GM12865 (cell line): ENCODE results near the gene KDM4B.
"Not testable (repeated sequence)": the region's sequence is repeated elsewhere in the genome, so short reads cannot be mapped to it uniquely, and the experiment has no call there.

Experiments
- DNase-seq: peaks from one replicate; pipeline ENCODE4 v3.0.0; 2010; ENCODE audit warnings: low read depth
- H3K4me3 ChIP-seq: 2 replicates; pipeline ENCODE4 v1.5.1; 2011; ENCODE audit warnings: mild to moderate bottlenecking, low read depth, low read length, control low read depth
- TF ChIP-seq, protein P1 (sequence below): IDR thresholded peaks from 2 replicates; pipeline ENCODE4 v1.5.1; 2011; ENCODE audit warnings: low read length, control low read depth, low read depth, inconsistent platforms; ENCODE audit not compliant: insufficient read depth; ENCODE audit errors: missing control alignments

KDM4B gene

DNA sequence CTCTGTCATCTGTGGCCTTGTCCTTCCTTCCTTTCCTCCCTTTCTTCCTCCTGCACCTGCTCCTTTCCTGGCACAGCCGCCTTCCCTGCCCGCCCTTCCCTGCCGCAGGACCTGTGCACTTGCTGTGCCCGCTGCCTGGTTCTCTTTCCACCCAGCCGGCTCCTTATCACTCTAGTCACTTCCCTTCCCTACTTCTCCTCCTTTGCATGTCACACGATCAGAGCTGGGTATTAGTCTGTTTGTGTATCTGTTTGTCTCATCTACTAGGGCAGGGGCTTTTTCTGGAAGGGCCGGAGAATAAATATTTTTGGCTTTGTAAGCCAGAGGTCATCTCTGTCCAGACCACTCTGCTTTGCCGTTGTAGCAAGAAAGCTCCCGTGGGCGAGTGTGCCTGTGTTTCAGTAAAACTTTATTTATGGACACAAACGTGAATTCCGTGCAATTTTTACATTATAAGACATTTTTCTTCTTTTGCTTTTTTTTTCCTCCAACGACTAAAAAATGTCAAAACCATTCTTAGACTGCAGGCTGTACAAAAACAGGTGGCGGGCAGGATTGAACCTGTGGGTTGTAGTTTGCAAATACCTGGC lies 6.1 kb downstream of the KDM4B start:
- no peak for DNase-seq
- no peak overlapping the region for H3K4me3 ChIP-seq
- TF ChIP-seq, protein P1, sequence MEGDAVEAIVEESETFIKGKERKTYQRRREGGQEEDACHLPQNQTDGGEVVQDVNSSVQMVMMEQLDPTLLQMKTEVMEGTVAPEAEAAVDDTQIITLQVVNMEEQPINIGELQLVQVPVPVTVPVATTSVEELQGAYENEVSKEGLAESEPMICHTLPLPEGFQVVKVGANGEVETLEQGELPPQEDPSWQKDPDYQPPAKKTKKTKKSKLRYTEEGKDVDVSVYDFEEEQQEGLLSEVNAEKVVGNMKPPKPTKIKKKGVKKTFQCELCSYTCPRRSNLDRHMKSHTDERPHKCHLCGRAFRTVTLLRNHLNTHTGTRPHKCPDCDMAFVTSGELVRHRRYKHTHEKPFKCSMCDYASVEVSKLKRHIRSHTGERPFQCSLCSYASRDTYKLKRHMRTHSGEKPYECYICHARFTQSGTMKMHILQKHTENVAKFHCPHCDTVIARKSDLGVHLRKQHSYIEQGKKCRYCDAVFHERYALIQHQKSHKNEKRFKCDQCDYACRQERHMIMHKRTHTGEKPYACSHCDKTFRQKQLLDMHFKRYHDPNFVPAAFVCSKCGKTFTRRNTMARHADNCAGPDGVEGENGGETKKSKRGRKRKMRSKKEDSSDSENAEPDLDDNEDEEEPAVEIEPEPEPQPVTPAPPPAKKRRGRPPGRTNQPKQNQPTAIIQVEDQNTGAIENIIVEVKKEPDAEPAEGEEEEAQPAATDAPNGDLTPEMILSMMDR = no peak

DNA sequence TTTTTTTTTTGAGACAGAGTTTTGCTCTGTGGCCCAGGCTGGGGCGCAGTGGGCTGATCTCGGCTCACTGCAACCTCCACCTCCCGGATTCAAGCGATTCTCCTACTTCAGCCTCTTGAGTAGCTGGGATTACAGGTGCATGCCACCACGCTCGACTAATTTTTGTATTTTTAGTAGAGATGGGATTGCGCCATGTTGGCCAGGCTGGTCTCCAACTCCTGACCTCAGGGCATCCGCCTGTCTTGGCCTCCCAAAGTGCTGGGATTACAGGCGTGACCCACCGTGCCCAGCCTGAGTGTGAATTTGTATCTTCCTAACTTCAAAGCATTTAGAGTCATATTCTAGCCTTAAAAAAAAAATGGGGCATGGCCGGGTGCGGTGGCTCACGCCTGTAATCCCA lies 6.7 kb downstream of the KDM4B start:
- H3K4me3 ChIP-seq, DNase-seq: not testable (repeated sequence)

DNA sequence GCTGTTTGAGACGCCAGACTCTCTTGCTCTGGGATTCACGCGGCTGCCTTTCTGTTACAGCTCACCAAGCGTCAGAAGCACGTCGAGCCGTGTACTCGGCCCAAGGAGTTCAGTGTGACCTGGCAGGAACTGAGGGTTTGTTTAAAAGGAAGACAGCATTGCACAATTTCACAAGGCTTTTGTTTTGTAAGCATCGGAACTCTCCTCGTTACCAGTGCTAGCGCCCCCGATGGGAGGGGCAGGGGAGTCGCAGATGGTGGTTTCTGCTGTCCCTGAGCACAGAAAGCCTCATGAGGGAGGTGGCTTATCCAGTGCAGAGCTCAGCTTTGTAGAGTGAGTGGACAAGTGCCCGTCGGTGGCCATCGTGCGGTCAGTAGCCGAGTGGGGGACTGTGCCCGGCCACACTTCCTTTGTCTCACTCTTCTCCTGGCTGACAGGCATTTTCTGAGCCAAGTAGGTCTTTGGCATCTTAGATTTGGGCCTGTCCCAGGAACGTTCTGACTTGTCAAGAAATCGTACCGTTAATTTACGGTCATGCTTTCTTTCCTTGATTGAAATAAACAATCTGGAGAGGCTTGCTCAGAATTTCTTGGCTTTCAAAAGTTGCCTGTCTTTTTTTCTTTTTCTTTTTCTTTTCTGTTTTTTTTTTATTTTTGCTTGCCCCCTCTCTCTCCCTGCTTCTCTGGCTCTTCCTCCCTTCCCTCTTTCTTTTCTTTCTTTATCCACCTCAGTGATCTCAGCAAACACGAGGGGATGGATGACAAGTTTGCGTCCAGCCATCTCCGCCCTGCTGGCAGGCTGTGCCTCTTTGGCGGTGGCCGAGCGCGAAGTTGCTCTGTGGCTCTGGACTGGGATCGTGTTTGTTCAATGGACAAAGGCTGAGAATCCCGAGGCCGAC lies 7.7 kb downstream of the KDM4B start:
- TF ChIP-seq, protein P1 = no peak
- DNase-seq = no peak
- no peak overlapping the region for H3K4me3 ChIP-seq

DNA sequence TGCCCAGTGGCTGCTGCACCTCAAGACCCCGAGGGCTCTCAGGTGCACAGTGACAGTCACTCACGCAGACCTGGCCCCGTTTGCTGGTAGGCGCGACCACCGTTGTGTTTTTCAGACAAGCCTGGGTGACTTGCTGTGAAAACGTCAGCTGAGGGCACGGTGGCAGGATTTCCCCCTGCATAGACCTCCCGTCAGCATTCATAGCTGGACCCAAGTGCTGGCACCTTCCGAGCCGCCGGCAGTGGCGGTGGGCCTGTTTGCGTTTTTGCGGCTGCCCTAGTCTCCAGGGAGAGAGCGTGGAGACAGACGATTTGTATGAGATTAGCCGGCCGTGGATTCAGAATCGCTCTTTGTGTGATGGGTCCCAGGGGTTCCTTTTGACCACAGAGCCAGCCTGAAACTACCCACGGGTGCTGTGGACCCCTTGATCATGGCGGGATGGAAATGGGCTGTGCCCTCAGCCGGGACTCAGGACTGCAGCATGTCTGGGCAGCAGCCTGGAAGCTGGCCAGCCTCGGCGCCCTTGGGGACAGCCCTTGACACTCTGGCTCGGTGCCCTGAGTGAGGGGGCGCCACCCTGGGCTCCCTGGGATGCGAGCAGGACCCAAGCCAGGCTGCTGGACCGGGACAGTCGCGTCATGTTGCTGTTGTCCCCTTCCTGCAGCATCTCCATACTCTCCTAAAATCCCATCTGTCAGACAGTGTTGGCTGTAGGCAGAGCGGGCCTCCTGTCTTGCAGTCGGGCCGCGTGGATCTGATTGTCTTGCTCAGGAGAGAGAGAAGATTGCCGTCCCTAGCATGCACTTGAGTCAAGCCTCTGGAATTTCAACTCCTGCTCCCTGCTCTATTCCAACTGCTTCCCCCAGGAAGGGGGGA lies 8.6 kb downstream of the KDM4B start:
- no peak for DNase-seq
- TF ChIP-seq, protein P1 = no peak
- no peak overlapping the region for H3K4me3 ChIP-seq

DNA sequence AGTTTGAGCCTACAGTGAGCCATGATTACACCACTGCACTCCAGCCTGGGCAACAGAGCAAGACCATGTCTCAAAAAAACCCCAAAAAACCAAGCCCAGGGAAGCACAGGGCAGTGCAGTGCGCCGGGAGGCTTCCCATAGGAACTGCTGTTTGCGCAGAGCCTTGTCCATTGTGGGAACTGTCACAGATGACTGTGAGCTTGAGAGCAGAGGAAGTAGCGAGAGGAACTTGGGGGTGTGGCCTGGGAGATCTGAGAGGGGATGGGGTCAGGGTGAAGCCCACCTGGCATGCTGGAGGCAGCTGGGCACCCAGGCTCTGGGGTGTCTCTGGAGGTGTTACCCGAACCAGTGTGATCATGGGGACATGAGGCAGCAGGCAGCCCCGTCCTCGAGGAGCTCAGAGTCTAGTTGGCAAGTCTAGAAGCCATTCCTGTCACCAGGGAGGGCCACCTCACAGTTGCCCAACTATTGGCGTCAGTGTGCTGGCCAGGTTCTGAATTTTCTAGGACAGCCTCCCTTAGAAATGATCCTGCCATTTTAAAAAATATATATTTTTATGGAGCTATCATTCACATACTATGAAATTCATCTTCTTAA lies 10.4 kb downstream of the KDM4B start:
- no peak for DNase-seq
- TF ChIP-seq, protein P1 = no peak
- H3K4me3 ChIP-seq = no peak overlapping the region

DNA sequence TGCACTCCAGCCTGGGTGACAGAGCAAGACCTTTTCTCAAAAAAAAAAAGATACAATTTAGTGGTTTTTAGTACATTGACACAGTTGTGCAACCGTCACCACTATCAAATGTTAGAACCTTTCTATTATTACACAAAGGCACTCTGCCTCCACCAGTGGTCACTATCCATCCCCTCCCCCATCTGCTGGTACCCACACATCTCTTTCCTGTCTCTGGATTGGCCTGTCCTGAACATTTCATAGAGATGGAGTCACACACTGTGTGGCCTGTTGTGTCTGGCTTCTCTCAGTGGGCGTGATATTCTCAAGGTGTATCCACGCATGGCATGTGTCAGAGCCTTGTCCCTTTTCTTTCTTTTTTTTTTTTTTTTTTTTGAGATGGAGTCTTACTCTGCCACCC lies 11.2 kb downstream of the KDM4B start:
- TF ChIP-seq, protein P1 = no peak
- DNase-seq = no peak
- H3K4me3 ChIP-seq = no peak overlapping the region
